ENCODE results near the gene INAFM1.

Gene INAFM1

DNA sequence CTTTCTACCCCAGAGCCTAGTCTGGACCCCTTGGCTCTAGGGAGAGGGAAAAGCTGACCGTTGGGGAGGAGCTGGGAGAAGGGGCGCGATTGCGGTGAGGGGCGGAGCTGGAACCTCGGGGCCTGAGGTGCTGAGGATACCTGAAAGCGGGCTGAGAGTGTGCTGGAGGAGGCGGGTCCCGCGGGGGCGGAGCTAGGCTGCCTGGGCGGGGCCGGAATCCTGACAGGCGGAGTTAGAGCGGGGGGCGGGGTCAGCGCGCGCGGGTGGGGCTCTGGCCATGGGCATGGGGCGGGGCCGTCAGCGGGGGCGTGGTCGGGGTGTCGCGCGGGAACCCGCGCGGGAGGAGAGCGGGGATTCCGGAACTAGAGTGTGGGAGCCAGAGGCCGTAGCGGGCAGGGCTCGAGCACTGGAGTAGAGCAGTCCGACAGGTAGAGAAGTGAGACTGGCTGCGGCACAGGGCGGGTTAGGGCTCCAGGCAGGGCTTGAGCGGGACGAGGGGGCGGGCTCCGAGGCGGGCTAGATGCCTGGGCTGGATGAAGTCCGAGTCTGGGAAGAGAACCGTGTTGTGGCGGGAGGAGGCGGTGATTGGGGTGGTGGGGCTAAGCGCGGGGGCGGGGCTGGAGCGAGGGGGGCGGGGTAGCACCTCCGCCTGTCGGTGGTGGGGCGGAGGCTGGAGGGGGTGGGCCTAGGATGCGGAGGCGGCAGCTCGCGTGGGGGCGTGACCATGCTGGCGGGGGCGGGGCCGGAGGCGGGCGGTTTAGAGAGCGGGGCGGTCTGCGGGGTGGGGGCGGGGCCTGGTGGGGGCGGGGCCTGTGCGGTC, at the start of gene INAFM1:
Gene INAFM1 (plus strand): TSS at position 815 of the 820 bp plus-strand sequence. CDS start 35 bp downstream, outside the sequence.
- peak; percentile 76 for DNase-seq

DNA sequence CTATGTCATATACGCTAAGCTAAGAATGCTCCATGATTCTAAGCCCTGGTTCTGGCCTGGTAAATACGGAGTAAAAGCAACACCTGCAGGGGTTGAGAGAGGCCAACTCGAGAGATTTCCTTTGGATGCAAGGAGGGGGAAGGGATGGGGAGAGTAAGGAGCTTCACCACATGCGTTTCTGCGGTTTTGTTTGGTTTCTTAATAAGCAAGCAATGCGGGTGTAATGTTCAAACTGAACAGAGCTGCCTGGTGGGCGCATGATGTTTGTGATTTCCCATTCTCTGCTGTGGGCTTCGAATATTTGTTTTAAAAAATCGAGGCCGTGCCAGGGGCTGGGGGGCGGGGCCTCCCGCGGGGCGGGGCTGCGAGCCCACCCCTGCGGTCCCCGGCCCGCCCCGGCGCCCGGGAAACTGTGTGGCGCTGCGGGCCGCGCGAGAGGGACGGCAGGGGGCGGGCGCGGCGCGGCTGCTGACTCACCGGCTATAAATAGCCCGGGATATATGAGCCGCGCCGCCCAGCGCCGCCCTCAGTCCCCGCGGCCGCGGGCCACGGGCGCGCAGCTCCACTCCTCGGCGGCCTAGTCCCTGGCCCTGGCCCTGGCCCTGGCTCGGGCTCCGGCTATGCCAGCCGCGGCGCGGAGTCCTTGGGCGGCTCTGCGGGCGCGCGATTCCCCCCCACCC, 48.8 kb upstream of the INAFM1 start:
- DNase-seq: peak; percentile 68

DNA sequence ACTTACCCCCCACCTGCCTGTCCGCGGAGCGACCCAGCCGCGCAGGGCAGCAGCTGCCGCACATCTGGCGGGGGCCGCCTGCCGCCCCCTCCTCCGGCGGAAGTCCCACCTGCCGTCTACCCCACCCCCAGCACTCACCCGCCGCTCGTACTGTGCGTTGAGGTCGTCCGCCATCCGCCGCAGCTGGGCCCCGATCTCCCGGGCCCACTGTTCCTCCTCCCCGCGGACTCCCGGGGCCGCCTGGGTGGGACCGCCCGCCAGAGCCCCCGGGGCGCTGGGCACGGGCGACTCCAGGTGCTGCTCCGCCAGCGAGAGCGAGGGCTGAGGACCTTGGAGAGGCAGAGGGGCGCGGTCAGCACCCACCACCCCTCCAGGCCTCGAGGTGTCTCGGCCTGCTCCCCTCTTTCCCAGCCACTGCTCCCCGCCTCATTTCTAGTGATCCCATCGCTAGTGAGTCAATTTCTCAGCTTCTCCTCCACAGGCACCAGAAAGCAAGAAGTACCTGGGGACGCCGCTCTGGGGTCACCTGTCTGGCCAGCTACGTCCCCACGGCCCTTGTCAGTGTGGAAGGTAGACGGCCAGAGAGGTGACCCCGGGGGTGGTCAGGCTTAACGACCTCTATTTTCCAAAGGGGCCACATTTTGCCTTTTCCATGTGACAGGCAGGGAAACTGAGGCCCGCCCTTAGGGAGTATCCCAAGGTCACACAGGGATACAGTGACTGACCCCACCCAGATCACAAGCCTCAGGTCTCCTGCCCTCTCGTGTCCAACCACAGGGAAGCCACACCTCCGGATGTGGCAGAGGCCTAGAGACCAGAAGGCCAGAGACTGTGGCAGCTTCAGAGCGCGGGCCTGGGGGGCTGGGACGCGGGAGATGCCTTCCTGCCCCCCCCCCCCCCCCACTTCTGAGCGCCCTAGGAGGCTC, 48.0 kb upstream of the INAFM1 start:
- DNase-seq: no peak

DNA sequence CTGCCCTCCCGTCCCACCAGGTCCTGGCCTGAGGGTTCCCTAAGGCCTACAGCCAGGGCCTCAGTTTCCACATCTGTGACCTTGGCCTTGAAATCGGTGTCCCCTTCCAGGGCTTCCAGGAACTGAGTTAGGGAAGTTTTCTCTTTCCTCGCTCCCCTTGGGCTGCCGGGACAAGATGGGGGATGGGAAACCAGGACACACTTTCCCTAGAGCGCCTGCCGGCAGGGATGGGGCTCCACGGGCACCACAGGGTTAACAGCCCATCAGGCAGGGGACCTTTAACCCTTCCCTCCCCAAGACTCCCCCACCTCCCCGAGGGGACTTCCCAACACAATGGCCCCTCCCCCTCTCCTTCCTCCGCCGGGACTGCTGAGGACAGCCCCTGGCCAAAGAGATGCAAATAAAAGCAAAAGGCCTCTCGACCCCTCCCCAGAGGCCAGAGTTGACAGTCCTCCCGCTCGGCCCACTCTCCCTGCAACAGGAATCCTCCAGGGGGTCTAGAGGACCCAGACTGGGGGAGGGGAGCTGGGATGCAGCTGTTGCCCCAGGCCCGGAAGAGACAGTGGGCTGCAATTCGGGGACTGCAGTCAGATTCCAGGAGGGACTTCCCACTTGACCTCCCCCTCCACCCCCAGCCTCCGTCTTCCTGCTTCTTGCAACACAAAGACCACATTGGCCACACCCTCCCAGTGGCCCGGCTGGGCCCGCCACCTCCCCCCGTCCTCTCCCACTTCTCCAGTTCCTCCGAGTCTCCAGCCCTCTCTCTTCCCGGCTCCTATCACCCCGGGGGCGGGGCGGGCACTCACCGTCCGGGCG, 47.1 kb upstream of the INAFM1 start:
- DNase-seq: no peak

DNA sequence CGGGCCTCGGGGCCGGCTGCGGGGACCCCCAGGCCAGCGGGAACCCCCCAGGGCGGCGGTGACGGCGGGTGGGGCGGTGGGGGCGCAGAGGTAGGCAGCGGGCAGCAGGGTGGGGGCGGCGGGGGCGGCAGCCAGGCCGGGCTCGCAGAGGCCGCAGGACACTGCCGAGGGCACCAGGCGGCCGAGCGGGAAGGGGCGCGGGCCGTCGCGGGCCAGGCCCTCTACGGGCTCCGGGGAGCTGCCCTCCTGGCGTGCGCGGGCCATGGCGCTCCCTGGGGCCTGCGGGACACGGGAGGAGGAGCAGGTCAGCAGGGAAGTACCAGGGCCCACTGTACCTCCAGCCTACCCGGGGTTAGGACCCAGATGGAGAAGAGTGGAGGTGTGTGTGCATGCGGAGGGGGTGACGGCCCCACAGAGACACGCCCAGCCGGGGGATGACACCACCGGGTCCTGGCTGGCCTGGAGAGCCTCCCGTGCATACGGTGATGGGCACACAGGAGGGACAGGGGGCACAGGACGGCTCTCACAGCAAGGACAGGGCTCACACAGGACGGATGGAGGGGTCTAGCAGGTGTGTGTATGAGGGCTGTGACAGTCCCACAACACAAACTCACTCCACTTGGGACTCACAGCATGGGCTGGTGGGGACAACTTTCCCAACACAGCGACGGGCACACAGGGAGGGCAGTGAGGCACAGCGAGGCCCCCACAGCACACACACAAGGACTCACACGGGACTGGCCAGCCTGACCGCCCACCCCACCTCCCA, 46.3 kb upstream of the INAFM1 start:
- DNase-seq: no peak

DNA sequence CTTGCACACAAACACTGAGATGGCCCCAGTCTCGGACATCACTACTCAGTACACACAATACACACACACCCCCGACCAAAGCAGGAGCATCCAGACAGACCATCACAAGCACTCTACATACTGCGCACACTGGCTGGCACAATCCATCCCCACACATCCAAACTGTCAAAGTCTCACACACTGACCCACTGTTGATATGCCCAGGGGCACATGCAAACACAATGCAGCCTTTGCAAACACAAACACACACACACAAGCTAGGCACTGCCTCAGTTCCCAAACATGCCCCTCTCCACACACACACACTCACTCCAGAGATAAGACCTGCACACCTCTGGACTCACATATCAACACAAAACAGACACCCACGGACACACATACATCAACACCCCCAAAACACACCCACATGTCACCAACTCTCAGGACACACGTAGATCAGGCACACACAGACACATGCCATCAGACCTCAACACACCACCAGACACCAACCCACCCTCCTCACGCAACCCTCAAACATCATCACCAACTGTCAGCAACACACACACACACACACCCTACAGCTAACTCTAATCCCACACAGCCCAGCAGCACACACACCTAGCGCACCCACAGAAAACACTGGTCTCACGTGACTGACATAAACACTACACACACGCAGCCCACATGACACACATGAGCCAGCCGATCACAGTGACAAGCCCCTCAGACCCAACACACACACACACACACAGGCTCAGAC, 45.6 kb upstream of the INAFM1 start:
- DNase-seq: no peak

DNA sequence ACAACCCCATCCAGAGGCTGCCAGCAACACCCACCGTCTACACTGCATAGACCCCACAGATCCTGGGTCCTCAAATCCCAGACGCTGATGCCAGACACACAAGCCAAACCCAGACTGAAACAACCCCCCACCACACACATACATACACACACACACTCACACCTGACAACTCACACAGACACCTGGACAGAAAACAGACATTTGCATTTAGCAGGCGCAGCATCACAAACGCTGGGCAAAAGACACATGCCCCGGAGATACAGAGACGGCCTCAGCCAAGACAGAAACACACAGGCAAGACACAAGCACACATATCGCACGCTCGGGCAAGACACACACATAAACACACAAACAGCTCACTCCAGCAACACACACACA, 45.0 kb upstream of the INAFM1 start:
- no peak for DNase-seq

DNA sequence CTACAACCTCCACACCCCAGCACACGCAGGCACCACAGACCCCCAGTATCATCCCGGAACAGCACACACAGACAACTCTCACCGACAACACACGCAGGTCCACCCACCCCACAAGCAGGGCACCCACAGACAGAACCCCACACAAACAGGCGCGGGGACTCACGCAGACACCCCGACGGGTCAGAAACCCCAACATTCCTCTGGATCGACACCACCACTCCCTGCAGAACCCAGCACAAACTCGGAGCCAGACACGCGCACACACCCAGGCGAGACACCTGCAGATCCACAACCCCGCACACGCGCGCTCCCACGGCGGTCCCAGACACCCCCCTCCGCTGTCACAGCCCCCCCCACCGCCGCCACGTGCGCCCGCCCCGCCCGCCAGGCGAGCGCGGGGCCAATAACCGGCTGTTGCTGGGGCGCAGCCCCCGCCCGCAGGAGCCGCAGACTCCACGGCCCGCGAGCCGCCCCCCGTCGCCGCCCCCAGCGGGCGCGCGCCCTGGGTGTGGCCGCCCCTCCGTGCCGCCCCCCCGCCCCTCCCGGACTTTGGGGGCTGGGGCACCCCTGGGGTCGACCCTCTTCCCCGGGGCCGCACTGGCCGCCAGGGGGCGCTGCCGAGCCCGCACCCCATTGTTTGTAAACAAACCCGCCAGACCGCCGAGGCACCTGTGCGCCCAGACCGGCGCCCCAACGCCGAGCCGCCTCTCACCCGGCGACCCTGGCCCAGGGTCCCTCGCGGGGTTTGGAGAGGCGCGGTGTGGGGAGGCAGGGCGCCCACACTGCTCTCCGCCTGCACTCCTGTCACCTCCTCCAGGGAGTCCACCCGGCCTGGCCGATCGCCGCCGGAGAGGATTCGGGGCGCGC, 44.4 kb upstream of the INAFM1 start:
- DNase-seq: no peak

DNA sequence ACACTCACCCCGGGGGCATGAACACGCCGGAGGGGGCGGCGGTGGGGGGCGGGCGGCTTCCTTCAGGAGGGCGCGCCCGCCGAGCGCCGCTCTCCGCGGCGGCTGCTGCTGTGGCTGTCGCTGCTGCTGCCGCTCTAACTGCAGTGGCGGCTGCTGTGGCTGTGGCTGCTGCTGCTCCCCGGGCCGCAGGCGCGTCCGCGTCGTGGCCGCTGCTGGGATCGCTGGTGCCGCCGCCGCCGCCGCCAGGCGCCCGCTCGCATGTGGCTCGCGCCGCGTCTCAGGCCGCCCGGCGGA, 43.8 kb upstream of the INAFM1 start, which contains the start of gene BBC3:
Gene BBC3 (minus strand): TSS at position 279 of the 294 bp plus-strand sequence. CDS start 2,768 bp downstream, outside the sequence.
- no peak for DNase-seq

DNA sequence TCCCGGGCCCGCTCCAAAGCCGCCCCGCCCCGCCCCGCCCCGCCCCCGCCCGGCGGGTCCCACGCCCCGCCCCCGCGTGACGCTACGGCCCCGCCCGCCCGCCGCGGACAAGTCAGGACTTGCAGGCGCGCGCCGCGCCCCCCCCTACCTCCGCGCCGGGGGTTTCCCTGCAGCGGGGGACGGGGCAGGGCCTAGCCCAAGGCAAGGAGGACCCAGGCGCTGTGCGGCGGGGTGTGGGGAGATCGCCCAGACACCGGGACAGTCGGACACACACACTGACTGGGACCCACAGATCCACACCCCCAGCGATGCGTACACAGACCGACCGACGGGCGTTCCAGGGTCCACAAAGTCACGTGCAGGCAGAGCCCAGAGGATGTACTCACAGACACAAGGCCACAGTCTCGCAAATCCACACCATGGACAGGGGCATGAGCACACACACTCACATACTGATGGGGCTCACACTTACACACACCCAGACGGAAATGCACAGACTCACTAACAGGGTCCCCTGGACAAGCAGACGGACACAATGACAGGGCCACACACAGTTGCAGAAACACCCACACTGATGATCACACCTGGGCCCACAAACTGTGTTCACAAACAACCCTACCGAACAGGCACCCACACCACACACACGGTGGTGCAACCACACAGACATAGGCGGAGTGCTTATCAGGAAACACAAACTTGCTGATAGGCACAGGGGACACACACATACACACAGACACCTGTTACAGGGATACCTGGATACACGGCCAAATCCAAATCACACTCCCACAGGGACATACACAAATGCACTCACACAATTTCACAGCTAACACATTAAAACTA, 43.2 kb upstream of the INAFM1 start:
- DNase-seq: no peak

DNA sequence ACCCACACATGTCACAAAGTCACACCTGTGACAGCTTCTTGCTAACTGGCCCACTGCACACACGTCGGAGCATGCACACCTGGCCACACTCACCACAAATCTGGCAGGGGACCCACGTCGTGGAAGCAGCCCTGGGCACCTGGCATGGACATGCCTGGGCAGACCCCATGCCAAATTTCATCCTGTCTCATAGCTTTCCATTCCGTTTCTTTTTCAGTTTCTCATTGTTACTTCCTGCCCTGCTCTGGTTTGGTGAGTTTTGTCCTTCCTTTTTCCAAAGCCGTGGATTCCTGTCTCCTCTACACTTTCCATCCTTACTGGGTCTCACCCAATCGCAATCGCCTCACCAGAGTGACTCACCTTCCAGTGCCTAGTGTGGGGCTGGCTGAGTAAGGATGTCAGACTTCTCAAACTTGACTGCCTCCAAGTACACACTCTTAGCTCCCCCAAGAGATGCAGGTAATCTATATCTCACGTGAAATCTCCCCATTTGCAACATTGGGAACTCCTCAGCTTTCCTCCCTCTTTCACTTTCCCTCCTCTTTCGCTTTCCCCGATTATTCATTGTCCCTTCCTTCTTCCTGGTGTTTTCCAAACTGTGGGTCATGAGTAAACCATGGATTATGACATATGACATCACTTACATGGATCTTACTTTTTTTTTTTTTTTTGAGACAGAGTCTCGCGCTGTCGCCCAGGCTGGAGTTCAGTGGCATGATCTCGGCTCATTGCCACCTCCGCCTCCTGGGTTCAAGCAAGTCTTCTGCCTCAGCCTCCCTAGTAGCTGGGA, 42.1 kb upstream of the INAFM1 start:
- DNase-seq: no peak

DNA sequence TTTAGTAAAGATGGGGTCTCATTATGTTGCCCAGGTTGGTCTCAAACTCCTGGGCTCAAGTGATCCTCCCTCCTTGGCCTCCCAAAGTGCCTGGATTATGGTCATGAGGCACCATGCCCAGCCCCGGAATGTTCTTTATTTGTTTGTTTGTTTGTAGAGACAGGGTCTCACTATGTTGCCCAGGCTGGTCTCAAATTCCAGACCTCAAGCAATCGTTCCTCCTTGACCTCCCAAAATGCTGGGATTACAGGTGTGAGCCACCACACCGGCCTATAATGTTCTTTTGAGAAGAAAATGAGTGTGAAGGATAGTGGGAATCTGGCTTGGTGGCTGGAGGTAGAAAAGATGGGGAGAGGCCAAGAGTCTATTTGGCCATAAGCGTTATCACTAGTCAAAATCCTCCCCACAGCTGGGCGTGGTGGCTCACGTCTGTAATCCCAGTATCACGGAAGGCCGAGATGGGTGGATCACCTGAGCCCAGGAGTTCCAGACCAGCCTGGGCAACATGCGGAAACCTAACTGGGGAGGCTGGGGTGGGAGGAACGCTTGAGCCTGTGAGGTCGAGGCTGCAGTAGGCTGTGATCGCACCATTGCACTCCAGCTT, 38.5 kb upstream of the INAFM1 start:
- DNase-seq: no peak

DNA sequence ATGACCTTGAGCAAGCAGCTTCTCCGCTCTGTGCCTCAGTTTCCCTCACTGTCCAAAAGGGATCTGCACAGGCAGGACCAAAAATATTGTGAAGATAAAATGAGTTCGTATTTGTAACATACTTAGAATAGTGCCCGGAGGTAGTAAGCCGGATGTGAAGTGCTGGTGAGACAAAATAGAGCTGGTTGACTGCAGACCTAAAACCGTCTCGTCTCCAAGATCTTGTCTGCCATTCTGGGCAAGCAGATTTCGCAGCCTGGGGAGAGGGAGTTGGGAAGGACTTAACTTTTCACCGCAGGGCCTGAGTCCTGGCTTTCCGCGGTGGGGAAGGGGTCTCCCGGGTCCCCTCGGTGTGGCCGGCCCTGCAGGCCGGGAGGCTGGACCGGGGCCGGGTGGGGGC, 35.5 kb upstream of the INAFM1 start:
- DNase-seq: no peak

DNA sequence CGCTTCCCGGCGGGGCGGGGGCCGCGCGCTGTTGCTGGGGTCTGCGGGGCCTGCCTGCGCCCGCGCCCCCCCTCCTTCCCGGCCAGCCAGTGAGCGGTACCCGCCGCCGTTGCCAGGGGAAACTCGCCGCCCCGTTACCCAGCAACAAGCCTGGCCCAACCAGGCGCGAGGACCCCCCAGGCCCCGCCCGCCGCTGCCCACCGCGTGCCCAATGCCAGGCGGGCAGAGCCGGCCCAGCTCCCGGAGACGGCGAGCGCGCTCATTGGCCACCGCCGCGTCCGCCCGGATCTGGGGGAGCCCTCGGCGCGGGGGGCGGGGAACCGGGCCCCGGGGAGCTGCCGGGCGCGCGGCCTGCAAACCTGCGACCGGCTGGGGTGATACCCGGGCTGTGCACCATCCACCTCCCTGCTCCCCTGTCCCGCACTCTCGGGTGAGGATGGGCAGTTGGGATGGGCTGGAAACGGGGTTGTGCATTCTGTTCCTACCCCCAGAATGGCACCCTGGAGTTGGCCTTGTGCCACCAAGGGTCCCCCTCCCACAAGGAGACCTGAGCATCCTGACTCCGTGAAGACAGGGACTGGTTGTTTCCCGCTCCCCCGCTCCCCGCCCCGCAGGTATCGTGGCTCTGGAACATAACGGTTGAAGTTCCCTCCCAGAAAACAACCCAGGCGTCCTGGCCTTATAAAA, 34.9 kb upstream of the INAFM1 start:
- DNase-seq: peak; percentile 57

DNA sequence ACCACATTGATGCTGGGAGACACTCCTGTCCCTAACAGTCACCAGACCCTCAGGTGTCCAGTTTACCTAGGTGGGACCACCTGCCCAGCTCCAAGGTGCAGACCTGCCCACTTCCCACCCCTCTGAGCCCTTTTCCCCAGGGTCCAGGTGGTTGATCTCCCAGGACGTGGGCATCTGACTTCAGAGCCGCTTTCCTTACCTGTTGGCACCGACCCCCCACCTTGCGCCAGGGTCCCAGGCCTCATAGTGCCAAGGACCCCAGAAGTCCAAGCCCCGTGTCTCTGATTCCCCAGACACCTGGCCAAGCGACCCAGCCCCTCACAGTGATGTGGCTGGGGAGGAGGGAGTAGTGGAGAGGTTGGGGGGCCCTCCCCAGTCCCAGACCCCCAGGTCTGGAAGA, 34.1 kb upstream of the INAFM1 start:
- DNase-seq: no peak

DNA sequence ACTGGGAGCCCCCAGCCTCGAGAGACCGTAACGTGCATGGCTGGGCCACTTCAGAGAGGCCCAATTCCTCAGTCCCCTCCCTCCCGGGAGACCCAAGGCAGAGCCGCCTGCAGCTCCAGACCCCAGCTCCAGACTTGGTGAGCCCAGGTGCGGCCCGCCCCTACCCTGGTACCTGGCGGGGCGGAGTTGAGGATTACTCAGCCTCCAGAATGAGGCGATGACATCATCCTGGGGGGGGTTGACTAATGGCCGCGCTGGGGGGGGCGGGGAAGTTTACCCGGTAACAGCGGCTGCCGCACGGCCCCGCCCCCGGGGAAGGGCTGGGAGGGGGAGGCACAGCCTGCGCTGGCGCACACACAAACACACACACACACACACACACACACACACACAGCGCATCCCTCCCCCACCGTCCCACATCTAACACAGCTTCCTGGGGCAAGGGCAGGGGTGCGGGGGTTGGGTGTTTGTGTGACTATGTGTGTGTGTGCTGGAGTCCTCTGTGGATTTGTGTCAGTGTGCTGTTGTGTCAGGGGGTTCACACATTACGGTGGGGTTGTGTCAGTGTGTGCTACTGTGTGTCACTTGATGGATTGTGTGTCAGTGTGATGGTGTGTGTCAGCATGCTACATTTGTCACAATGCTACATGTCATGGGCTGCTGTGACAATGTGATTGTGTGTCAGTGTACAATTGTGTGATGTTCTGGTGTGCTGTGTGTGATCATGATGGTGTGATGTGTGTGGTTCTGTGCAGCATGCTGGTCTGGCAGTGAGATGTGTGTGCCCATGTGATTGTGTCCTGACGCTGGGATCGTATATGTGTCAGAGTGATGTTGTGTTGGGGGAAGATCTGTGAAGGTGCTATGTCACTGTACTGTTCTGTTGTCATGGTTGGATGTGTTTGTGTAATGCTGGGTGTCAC, 33.4 kb upstream of the INAFM1 start:
- DNase-seq: no peak
